A549 (cell line): ENCODE measurements around the gene EBI3. TPM values are rescaled to one million over a fixed set of nuclear protein-coding genes. Genes with fewer than 3 reads are reported as not detected.
A peak's percentile ranks its signal among the peaks of the same experiment; 100 is the strongest.

Experiments used
- ATAC-seq, 2 experiments: fragments of 200-7000 bp in 1 of 2; fragments of >200 bp in 1 of 2; cut with Nextera tagmentation in 1 of 2; cut with Tn5 transposase in 1 of 2; 3 replicates each; pipeline versions ENCODE4 v1.8.0 to v1.9.1; 2018 to 2020; ENCODE audit warnings: mild to moderate bottlenecking in 1 of 2, moderate library complexity in 1 of 2
- CTCF ChIA-PET: fragments of 300-600 bp; sonication (Branson Sonifier 250); formaldehyde crosslinking; extraction: SDS; loops from one replicate; lab custom pipeline; 2021; ENCODE audit warnings: antibody characterized with exemption, inconsistent platforms; lab: Yijun Ruan, JAX
- POLR2A ChIA-PET: fragments of 350-600 bp; formaldehyde crosslinking; extraction: SDS; loops from one replicate; lab custom pipeline; 2021; ENCODE audit warnings: antibody characterized with exemption, inconsistent platforms; lab: Yijun Ruan, JAX
- DNase-seq, 2 experiments: peaks; one replicate each; pipeline versions ENCODE4 v3.0.0 to v3.0.0-alpha.2; 2011 to 2016; ENCODE audit warnings: low read depth in 1 of 2, low spot score in 1 of 2
- FAIRE-seq: peaks from 2 replicates; lab custom pipeline; 2011; peaks lifted over from hg19 to GRCh38; lab: Jason Lieb, UNC
- H3K27ac ChIP-seq, 2 experiments: fragments of >200 bp; sonication (Bioruptor Twin); formaldehyde crosslinking; 3 replicates each; pipeline ENCODE4 v1.5.1; 2016 to 2017
- H3K4me1 ChIP-seq: fragments of >200 bp; sonication (Bioruptor Twin); formaldehyde crosslinking; 3 replicates; pipeline ENCODE4 v1.6.1; 2016
- H3K4me2 ChIP-seq: fragments of >200 bp; sonication (Bioruptor Twin); formaldehyde crosslinking; 3 replicates; pipeline ENCODE4 v1.6.1; 2016
- H3K4me3 ChIP-seq: fragments of >200 bp; sonication (Bioruptor Twin); formaldehyde crosslinking; 3 replicates; pipeline ENCODE4 v1.5.1; 2016
- H3K9me3 ChIP-seq: fragments of >200 bp; sonication (Bioruptor Twin); formaldehyde crosslinking; 3 replicates; pipeline ENCODE4 v1.6.1; 2016
- BCL3 ChIP-seq: fragments of >200 bp; sonication (Bioruptor Twin); formaldehyde crosslinking; IDR thresholded peaks from 3 replicates; pipeline ENCODE4 v1.6.1; 2016
- BHLHE40 ChIP-seq: IDR thresholded peaks from 2 replicates; pipeline ENCODE4 v1.6.1; 2012; ENCODE audit warnings: low read depth, low read length, inconsistent platforms
- CEBPB ChIP-seq, 2 experiments: fragments of >200 bp in 1 of 2; sonication (Bioruptor Twin) in 1 of 2; formaldehyde crosslinking in 1 of 2; IDR thresholded peaks; 2 replicates each; pipeline ENCODE4 v1.6.1; 2012 to 2016
- CTCF ChIP-seq: fragments of >200 bp; sonication (Bioruptor Twin); formaldehyde crosslinking; IDR thresholded peaks from 3 replicates; pipeline ENCODE4 v1.5.1; 2016
- E2F6 ChIP-seq: IDR thresholded peaks from 2 replicates; pipeline ENCODE4 v1.6.1; 2012; ENCODE audit warnings: low read depth, borderline replicate concordance
- EHF ChIP-seq: fragments of 250-450 bp; sonication (Bioruptor Pico); IDR thresholded peaks from 2 replicates; pipeline ENCODE4 v1.5.0; 2020; ENCODE audit warnings: mild to moderate bottlenecking
- ELK1 ChIP-seq: fragments of 150-350 bp; IDR thresholded peaks from 2 replicates; pipeline ENCODE4 v1.6.1; 2014; ENCODE audit warnings: low read depth, mild to moderate bottlenecking, low read length
- EP300 ChIP-seq, 2 experiments: fragments of >200 bp; sonication (Bioruptor Twin); formaldehyde crosslinking; IDR thresholded peaks; 2 replicates in 1 of 2; 3 replicates in 1 of 2; pipeline ENCODE4 v1.6.1; 2016 to 2017
- ESRRA ChIP-seq: fragments of 150-350 bp; IDR thresholded peaks from 2 replicates; pipeline ENCODE4 v1.6.1; 2014; ENCODE audit warnings: mild to moderate bottlenecking, low read length, borderline replicate concordance
- FOSL2 ChIP-seq, 2 experiments: fragments of 450-650 bp in 1 of 2; fragments of >200 bp in 1 of 2; sonication (Bioruptor Twin) in 1 of 2; formaldehyde crosslinking; IDR thresholded peaks; 2 replicates each; pipeline versions ENCODE4 v1.5.0 to v1.6.1; 2016 to 2020; ENCODE audit warnings: mild to moderate bottlenecking in 1 of 2, moderate library complexity in 1 of 2
- HDAC2 ChIP-seq: fragments of 200-600 bp; sonication (generic); IDR thresholded peaks from 2 replicates; pipeline ENCODE4 v1.6.1; 2016
- HEYL ChIP-seq: fragments of 250-450 bp; sonication (Bioruptor Pico); IDR thresholded peaks from 2 replicates; pipeline ENCODE4 v1.8.0; 2021; ENCODE audit warnings: mild to moderate bottlenecking, moderate library complexity
- HOXB13 ChIP-seq: fragments of 250-450 bp; sonication (Bioruptor Pico); IDR thresholded peaks from 2 replicates; pipeline ENCODE4 v1.5.0; 2020; ENCODE audit warnings: low read depth, mild to moderate bottlenecking, moderate library complexity
- JUNB ChIP-seq: fragments of >200 bp; sonication (Bioruptor Twin); formaldehyde crosslinking; IDR thresholded peaks from 2 replicates; pipeline ENCODE4 v1.6.1; 2016
- MAFK ChIP-seq: fragments of 450-650 bp; IDR thresholded peaks from 2 replicates; pipeline ENCODE4 v1.6.1; 2014; ENCODE audit not compliant: partially characterized antibody
- MAZ ChIP-seq: fragments of 150-350 bp; IDR thresholded peaks from 2 replicates; pipeline ENCODE4 v1.6.1; 2014; ENCODE audit warnings: antibody characterized with exemption, low read depth, low read length, borderline replicate concordance
- NPAS2 ChIP-seq: fragments of 250-450 bp; sonication (Bioruptor Pico); IDR thresholded peaks from 2 replicates; pipeline ENCODE4 v1.8.0; 2022; ENCODE audit warnings: mild to moderate bottlenecking, moderate library complexity, borderline replicate concordance
- PHF8 ChIP-seq: fragments of 200-600 bp; sonication (generic); IDR thresholded peaks from 2 replicates; pipeline ENCODE4 v1.6.1; 2016; ENCODE audit warnings: low read depth, mild to moderate bottlenecking, antibody characterized with exemption, moderate library complexity, borderline replicate concordance
- POLR2A ChIP-seq: IDR thresholded peaks from 2 replicates; pipeline ENCODE4 v1.6.1; 2012; ENCODE audit warnings: mild to moderate bottlenecking, low read length
- POLR2AphosphoS2 ChIP-seq: conservative IDR thresholded peaks from 2 replicates; pipeline ENCODE4 v1.6.1; 2012; ENCODE audit warnings: low read length, improper control_type of control experiment, inconsistent platforms
- RAD21 ChIP-seq, 2 experiments: fragments of >200 bp in 1 of 2; sonication (Bioruptor Twin) in 1 of 2; formaldehyde crosslinking in 1 of 2; IDR thresholded peaks in 1 of 2; conservative IDR thresholded peaks in 1 of 2; 2 replicates in 1 of 2; 3 replicates in 1 of 2; pipeline ENCODE4 v1.6.1; 2012 to 2018; ENCODE audit warnings: inconsistent platforms in 1 of 2
- RFX5 ChIP-seq: fragments of 450-650 bp; IDR thresholded peaks from 2 replicates; pipeline ENCODE4 v1.7.1; 2014; ENCODE audit warnings: antibody characterized with exemption, mild to moderate bottlenecking, moderate library complexity
- RNF2 ChIP-seq: fragments of 200-600 bp; sonication (generic); IDR thresholded peaks from 2 replicates; pipeline ENCODE4 v1.6.1; 2016; ENCODE audit warnings: low read depth, mild to moderate bottlenecking, antibody characterized with exemption, moderate library complexity, borderline replicate concordance
- ZC3H11A ChIP-seq: fragments of 450-650 bp; IDR thresholded peaks from 2 replicates; pipeline ENCODE4 v1.6.1; 2014; ENCODE audit warnings: antibody characterized with exemption, mild to moderate bottlenecking
- ZFP36 ChIP-seq: fragments of 450-650 bp; IDR thresholded peaks from 2 replicates; pipeline ENCODE4 v1.6.1; 2014; ENCODE audit warnings: borderline replicate concordance; ENCODE audit not compliant: partially characterized antibody
- ZNF302 ChIP-seq: fragments of 250-450 bp; sonication (Bioruptor Pico); IDR thresholded peaks from 2 replicates; pipeline ENCODE4 v1.9.0; 2021; ENCODE audit warnings: inconsistent platforms, mild to moderate bottlenecking, moderate library complexity
- WGBS: methylation state at CpG from one replicate; pipeline ENCODE4 v1.1.6; 2017; ENCODE audit errors: missing lambda C conversion rate; 5-methylcytosine and 5-hydroxymethylcytosine counted together
- polyA minus RNA-seq: library from RNA; depleted of rRNA, polyadenylated mRNA; stranded (reverse); fragments of >200 nt; gene quantifications from 2 replicates; pipeline ENCODE4 v1.2.3, GENCODE V29; 2011; rRNA and poly(A)+ RNA removed
- polyA plus RNA-seq, 4 experiments: library from polyadenylated mRNA; depleted of rRNA in 3 of 4; stranded (reverse); fragments of >200 nt; fragmentation: RNase III in 1 of 4; extraction: RNeasy Plus Mini Kit Qiagen cat#74134 plus additional on column Dnase treatment in 1 of 4; gene quantifications; 2 replicates in 3 of 4; 3 replicates in 1 of 4; pipeline ENCODE4 v1.2.3, GENCODE V29; 2011 to 2017

The EBI3 gene
- 1.1 and 1.4 TPM in 2 replicates for polyA plus RNA-seq (2011; rRNA removed)
- polyA plus RNA-seq (2012; cell fraction: cytosol; rRNA removed) = 1.4 and 1.7 TPM in 2 replicates
- 2.4 and 3.8 TPM in 2 replicates for polyA plus RNA-seq (2012; cell fraction: nucleus; rRNA removed)
- polyA plus RNA-seq (2017; fragmentation: RNase III; extraction: RNeasy Plus Mini Kit Qiagen cat#74134 plus additional on column Dnase treatment) = 3.1 to 3.6 TPM (median 3.3 TPM) in 3 replicates
- 0.39 and 0.99 TPM in 2 replicates for polyA minus RNA-seq

GRCh38 chr19:4229179-4229931 is at the start of gene EBI3:
EBI3 (plus strand) TSS chr19:4229523; CDS start chr19:4229551, 28 bp downstream.
- CTCF ChIA-PET = interaction anchor here (1.0 to 1.7 kb wide), 2 partner anchors 21 to 95 kb away, joined by 3 to 6 read pairs; no protein-coding TSS in a partner anchor
- ATAC-seq (peak; percentile 74 to 77), DNase-seq (peak in 1 of 2 experiments; percentile 74), FAIRE-seq (no peak)
- H3K4me3 ChIP-seq = no peak within 1 kb of the TSS
- H3K4me1 ChIP-seq = peaks cover 14% of the 10 kb centered on the region
- peak within 1 kb of the TSS; percentile 67 for H3K4me2 ChIP-seq
- POLR2A ChIA-PET = no interaction called here
- WGBS = 12% methylated on average over 10 of the region's 19 CpGs
- no peaks in the 10 kb centered on the region for H3K9me3 ChIP-seq
- peak within 1 kb of the TSS; percentile 52 to 84 for H3K27ac ChIP-seq
- TF ChIP-seq FOSL2 (IDR thresholded peaks at IDR 0.05) = no peak
- TF ChIP-seq FOSL2 (CRISPR knock-in tag; IDR thresholded peaks at IDR 0.05) = peak; percentile 30; the same call in 1 of the 2 replicates
- no peak for TF ChIP-seq MAFK

GRCh38 chr19:4181053-4181508 is 48.2 kb upstream of the EBI3 start:
- CTCF ChIA-PET = no interaction called here
- Histone ChIP-seq H3K27ac (peak overlapping the region; percentile 85 to 97; a peak in 3 of 6 replicates), H3K9me3 (no peaks in the 10 kb centered on the region), H3K4me3 (peak overlapping the region; percentile 76; the same call in 2 of the 3 replicates), H3K4me1 (peaks cover 9% of the 10 kb centered on the region; the same call in 2 of the 3 replicates), H3K4me2 (peak overlapping the region; percentile 89)
- TF ChIP-seq ZNF302 (CRISPR knock-in tag) (no peak), ESRRA (no peak), CEBPB (IDR thresholded peaks at IDR 0.05) (no peak), POLR2A (no peak), ZC3H11A (no peak), ELK1 (no peak), EHF (no peak), BHLHE40 (no peak), JUNB (no peak), HEYL (CRISPR knock-in tag) (no peak)
- DNase-seq (no peak), ATAC-seq (no peak), FAIRE-seq (no peak)
- POLR2A ChIA-PET = no interaction called here
- WGBS = 74% methylated on average over 2 of the region's 2 CpGs

GRCh38 chr19:4182084-4182810 is 47.1 kb upstream of the EBI3 start, which contains the start of the genes ANKRD24 and SIRT6:
ANKRD24 (plus strand) TSS chr19:4182689; CDS start chr19:4186426, 3,737 bp downstream.
SIRT6 (minus strand) TSS chr19:4182563; CDS start chr19:4182539, 24 bp downstream.
- CTCF ChIA-PET = no interaction called here
- POLR2A ChIA-PET = no interaction called here
- Histone ChIP-seq H3K4me1 (peaks cover 11% of the 10 kb centered on the region; the same call in 2 of the 3 replicates), H3K4me3 (peak within 1 kb of the TSS; percentile 76), H3K9me3 (no peaks in the 10 kb centered on the region), H3K4me2 (peak within 1 kb of the TSS; percentile 89), H3K27ac (peak within 1 kb of the TSS; percentile 85 to 97)
- WGBS = 0% methylated on average over 12 of the region's 58 CpGs
- FAIRE-seq = no peak
- DNase-seq = peak; percentile 93 to 94
- ATAC-seq = peak; percentile 64 to 83
- TF ChIP-seq MAFK (no peak), ZFP36 (no peak), E2F6 (no peak), ZC3H11A (no peak), POLR2AphosphoS2 (no peak), BCL3 (0 out of 3 replicates have a peak, but pooled peaks have one; percentile 40), PHF8 (peak; percentile 56; the same call in 1 of the 2 replicates), MAZ (peak; percentile 97), RNF2 (no peak), RFX5 (no peak), NPAS2 (CRISPR knock-in tag) (no peak), CTCF (no peak), HDAC2 (no peak), HOXB13 (CRISPR knock-in tag) (no peak), EP300 (IDR thresholded peaks at IDR 0.05) (no peak), JUNB (no peak), RAD21 (conservative IDR thresholded peaks at IDR 0.05 in 1 of 2, IDR thresholded peaks at IDR 0.05 in 1 of 2) (no peak)
